ENCODE measurements around the gene ANKRD9.

ANKRD9 gene

DNA sequence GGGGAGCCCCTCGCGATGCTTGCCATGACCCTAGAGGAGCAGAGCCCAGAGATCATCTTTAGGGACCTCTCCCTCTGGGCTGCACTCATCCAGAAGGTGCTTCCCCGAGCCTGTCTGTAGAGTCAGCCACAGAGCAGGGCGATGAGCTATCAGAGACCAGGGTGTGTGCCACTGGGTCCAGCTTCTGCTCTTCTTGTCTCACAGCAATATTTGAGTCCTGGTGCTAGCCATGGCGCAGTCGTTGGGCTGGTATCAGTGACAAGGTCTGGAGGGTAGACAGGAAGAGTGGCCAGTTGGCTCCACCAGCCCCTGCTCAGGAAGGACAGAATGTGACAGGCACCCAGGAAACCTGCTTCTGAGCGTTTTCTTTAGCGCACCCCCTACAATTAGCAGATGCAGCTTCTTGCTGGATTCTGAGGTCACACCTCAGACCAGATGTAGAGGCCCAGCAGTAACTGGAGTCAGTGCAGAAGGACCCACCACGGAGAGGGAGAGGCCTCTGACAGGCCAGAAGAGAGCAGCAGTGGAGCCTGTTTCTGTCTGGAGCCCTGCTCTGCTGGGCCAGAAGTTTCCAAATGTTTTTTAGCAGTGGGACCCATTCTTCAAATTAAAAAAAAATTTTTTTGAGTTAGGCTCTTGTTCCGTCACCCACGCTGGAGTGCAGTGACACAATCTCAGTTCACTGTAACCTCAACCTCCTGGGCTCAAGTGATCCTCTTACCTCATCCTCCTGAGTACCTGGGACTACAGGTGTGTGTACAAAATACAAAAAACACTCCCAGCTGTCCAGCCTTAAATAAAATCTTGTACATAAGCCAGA is 23.7 kb downstream of the ANKRD9 start:
- Histone ChIP-seq H3K27ac (no peak overlapping the region), H3K9me3 (ENCODE audit: severe bottlenecking) (no peaks in the 10 kb centered on the region), H3K4me3 (ENCODE audit: low read depth, low read length) (no peak overlapping the region), H3K36me3 (no peaks in the 10 kb centered on the region), H3K27me3 (ENCODE audit: insufficient read depth, low read depth, severe bottlenecking) (no peaks in the 10 kb centered on the region)
- no peak for DNase-seq
- TF ChIP-seq, protein P1, sequence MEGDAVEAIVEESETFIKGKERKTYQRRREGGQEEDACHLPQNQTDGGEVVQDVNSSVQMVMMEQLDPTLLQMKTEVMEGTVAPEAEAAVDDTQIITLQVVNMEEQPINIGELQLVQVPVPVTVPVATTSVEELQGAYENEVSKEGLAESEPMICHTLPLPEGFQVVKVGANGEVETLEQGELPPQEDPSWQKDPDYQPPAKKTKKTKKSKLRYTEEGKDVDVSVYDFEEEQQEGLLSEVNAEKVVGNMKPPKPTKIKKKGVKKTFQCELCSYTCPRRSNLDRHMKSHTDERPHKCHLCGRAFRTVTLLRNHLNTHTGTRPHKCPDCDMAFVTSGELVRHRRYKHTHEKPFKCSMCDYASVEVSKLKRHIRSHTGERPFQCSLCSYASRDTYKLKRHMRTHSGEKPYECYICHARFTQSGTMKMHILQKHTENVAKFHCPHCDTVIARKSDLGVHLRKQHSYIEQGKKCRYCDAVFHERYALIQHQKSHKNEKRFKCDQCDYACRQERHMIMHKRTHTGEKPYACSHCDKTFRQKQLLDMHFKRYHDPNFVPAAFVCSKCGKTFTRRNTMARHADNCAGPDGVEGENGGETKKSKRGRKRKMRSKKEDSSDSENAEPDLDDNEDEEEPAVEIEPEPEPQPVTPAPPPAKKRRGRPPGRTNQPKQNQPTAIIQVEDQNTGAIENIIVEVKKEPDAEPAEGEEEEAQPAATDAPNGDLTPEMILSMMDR (IDR thresholded peaks at IDR 0.05; ENCODE audit: low read depth, low read length) = no peak

DNA sequence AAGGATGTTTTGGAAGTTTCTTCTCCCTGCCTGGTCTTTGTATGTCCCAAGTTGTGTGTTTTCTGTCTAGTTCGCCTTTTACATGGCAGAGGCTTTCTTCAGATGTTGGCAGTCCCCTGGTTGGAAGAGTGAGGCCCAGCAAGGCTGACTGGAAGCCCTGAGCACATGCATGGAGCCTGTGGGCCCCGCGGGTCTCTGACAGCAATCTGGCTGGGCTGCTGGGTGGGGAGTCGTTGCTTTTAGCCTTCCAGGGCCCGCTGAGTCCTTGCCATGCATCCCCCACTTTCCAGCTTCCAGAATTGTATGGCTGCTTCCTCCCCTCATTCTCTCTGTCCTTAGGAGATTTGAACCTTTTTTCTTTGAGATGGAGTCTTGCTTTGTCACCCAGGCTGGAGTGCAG is 25.3 kb downstream of the ANKRD9 start:
- TF ChIP-seq, protein P1 (IDR thresholded peaks at IDR 0.05; ENCODE audit: low read depth, low read length) = no peak
- Histone ChIP-seq H3K36me3 (no peaks in the 10 kb centered on the region), H3K27ac (no peak overlapping the region), H3K9me3 (ENCODE audit: severe bottlenecking) (no peaks in the 10 kb centered on the region), H3K4me3 (ENCODE audit: low read depth, low read length) (no peak overlapping the region), H3K27me3 (ENCODE audit: insufficient read depth, low read depth, severe bottlenecking) (no peaks in the 10 kb centered on the region)
- DNase-seq = no peak

DNA sequence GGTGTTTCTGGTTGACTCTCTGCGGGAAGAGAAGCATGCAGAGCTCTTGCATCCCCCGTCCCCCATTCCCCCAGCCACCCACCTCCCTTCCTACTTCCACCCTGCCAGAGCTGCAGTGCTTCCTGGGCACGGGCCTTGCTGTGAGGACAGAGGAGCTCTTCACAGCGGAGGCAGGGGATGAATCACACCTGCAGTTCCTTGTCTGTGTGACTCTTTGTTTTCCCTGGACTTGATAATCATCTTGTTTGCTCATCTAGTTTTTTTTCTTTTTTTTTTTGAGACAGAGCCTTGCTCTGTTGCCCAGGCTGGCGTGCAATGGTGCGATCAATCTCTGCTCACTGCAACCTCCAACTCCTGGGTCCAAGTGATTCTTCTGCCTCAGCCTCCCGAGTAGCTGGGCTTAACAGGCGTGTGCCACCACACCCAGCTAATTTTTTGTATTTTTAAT is 27.8 kb downstream of the ANKRD9 start:
- Histone ChIP-seq H3K4me3 (ENCODE audit: low read depth, low read length) (no peak overlapping the region), H3K9me3 (ENCODE audit: severe bottlenecking) (no peaks in the 10 kb centered on the region), H3K27ac (no peak overlapping the region), H3K27me3 (ENCODE audit: insufficient read depth, low read depth, severe bottlenecking) (no peaks in the 10 kb centered on the region), H3K36me3 (no peaks in the 10 kb centered on the region)
- no peak for DNase-seq
- TF ChIP-seq, protein P1 (IDR thresholded peaks at IDR 0.05; ENCODE audit: low read depth, low read length) = no peak

DNA sequence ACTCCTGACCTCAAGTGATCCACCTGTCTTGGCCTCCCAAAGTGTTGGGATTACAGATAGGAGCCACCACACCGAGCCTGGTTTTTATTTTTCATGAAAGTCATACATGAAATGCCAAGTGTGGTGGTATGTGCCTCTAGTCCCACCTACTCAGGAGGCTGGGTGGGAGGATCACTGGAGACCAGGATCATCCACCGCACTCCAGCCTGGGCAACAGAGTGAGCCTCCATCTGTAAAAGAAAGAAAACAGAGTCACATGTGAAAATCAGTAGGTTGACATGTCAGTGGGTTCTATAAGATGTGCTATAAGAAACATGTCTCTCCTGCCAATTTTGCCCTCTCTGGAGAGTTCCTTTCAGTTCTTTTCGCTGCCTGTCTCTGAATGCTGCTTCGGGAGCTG is 28.2 kb downstream of the ANKRD9 start:
- no peak for DNase-seq
- H3K27ac ChIP-seq = no peak overlapping the region
- H3K4me3 ChIP-seq (ENCODE audit: low read depth, low read length) = no peak overlapping the region
- no peaks in the 10 kb centered on the region for H3K9me3 ChIP-seq (ENCODE audit: severe bottlenecking)
- no peaks in the 10 kb centered on the region for H3K27me3 ChIP-seq (ENCODE audit: insufficient read depth, low read depth, severe bottlenecking)
- H3K36me3 ChIP-seq = no peaks in the 10 kb centered on the region
- TF ChIP-seq, protein P1 (IDR thresholded peaks at IDR 0.05; ENCODE audit: low read depth, low read length) = no peak

DNA sequence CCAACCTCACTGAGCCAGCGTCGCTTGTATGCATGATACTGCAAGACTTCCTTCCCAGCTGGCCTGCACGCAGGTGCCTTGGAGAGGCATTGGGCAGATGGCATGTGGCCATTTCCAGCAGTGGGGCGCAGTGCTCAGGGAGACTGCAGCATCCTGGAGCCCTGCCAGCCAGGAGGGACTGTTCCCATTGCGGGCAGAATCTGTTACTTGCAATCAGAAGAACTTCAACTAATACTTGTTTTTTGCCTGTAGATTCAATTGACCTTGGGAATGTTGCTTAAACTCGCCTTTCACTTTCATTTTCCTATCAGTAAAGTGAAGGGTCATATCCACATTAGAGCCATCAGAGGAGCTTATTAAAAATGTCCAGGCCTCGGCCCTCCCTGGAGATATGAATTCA is 29.8 kb downstream of the ANKRD9 start:
- Histone ChIP-seq H3K9me3 (ENCODE audit: severe bottlenecking) (no peaks in the 10 kb centered on the region), H3K27me3 (ENCODE audit: insufficient read depth, low read depth, severe bottlenecking) (no peaks in the 10 kb centered on the region), H3K27ac (no peak overlapping the region), H3K36me3 (no peaks in the 10 kb centered on the region), H3K4me3 (ENCODE audit: low read depth, low read length) (no peak overlapping the region)
- TF ChIP-seq, protein P1 (IDR thresholded peaks at IDR 0.05; ENCODE audit: low read depth, low read length) = no peak
- DNase-seq = no peak

DNA sequence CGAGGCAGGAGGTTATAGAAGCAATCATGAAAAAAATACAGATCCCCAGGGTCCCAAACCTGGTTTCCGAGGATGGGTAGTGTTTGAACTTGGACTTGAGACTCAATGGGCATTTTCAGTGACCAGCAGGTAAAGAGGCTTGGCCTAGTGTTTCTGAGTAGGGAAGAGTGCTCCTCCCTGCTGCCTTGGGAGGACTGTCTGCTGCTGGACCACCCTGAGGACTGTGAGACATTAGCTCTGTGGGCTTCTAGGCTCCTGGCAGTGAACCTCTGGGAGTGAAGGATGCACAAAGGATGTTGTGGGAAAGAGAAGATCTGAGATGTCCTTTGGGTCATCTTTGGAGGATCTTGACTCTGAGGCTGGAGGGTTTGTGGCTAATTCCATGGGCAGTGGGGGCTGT is 30.5 kb downstream of the ANKRD9 start:
- no peak for DNase-seq
- H3K9me3 ChIP-seq (ENCODE audit: severe bottlenecking) = no peaks in the 10 kb centered on the region
- H3K27ac ChIP-seq = no peak overlapping the region
- H3K36me3 ChIP-seq = no peaks in the 10 kb centered on the region
- H3K27me3 ChIP-seq (ENCODE audit: insufficient read depth, low read depth, severe bottlenecking) = no peaks in the 10 kb centered on the region
- TF ChIP-seq, protein P1 (IDR thresholded peaks at IDR 0.05; ENCODE audit: low read depth, low read length) = no peak
- H3K4me3 ChIP-seq (ENCODE audit: low read depth, low read length) = no peak overlapping the region

All from WERI-Rb-1 (cell line).